GM23338 (cell line): Measurements from ENCODE around the gene KPNA4. TPM values are rescaled to one million over a fixed set of nuclear protein-coding genes. Genes with fewer than 3 reads are reported as not detected.

Experiments
- ATAC-seq: fragments of 200-7000 bp; cut with Tn5 transposase; 3 replicates; pipeline ENCODE4 v1.9.1; 2020
- DNase-seq: peaks from one replicate; pipeline ENCODE4 v3.0.0-alpha.2; 2015; ENCODE audit warnings: low spot score
- H2AFZ ChIP-seq: fragments of 200-600 bp; sonication (generic); 2 replicates; pipeline ENCODE4 v1.8.0; 2016; ENCODE audit warnings: antibody characterized with exemption, mild to moderate bottlenecking, moderate library complexity
- H3F3A ChIP-seq: fragments of 200-600 bp; sonication (generic); replicated peaks from 2 replicates; pipeline ENCODE4 v1.8.0; 2017; ENCODE audit warnings: antibody characterized with exemption, mixed run types, low read depth
- H3K27ac ChIP-seq: fragments of 200-600 bp; sonication (generic); 2 replicates; pipeline ENCODE4 v1.6.1; 2016; ENCODE audit warnings: low read depth
- H3K27me3 ChIP-seq: fragments of 200-600 bp; sonication (generic); 2 replicates; pipeline ENCODE4 v1.8.0; 2016; ENCODE audit warnings: mild to moderate bottlenecking, mixed run types, moderate library complexity; ENCODE audit not compliant: insufficient read depth
- H3K36me3 ChIP-seq: fragments of 200-600 bp; sonication (generic); 2 replicates; pipeline ENCODE4 v1.8.0; 2016; ENCODE audit warnings: mild to moderate bottlenecking; ENCODE audit not compliant: insufficient read depth
- H3K4me1 ChIP-seq: fragments of 200-600 bp; sonication (generic); 2 replicates; pipeline ENCODE4 v1.8.0; 2016; ENCODE audit warnings: mild to moderate bottlenecking, moderate library complexity; ENCODE audit not compliant: insufficient read depth
- H3K4me2 ChIP-seq: fragments of 200-600 bp; sonication (generic); 2 replicates; pipeline ENCODE4 v1.7.1; 2017; ENCODE audit warnings: mixed run types
- H3K4me3 ChIP-seq: fragments of 200-600 bp; sonication (generic); 2 replicates; pipeline ENCODE4 v1.6.1; 2016; ENCODE audit warnings: mixed run types
- H3K79me2 ChIP-seq: fragments of 200-600 bp; sonication (generic); replicated peaks from 2 replicates; pipeline ENCODE4 v1.8.0; 2017; ENCODE audit warnings: mild to moderate bottlenecking; ENCODE audit not compliant: insufficient read depth
- H3K9me2 ChIP-seq: fragments of 200-600 bp; sonication (generic); 2 replicates; pipeline ENCODE4 v1.8.0; 2017; ENCODE audit not compliant: insufficient read depth
- H4K20me1 ChIP-seq: fragments of 200-600 bp; sonication (generic); replicated peaks from 2 replicates; pipeline ENCODE4 v1.8.0; 2017; ENCODE audit warnings: mild to moderate bottlenecking; ENCODE audit not compliant: insufficient read depth
- H3K27ac Mint-ChIP-seq: 2 replicates; pipeline ENCODE4 v1.8.0; 2020; ENCODE audit warnings: inconsistent platforms, mild to moderate bottlenecking, moderate library complexity, mixed read lengths
- H3K27me3 Mint-ChIP-seq: 3 replicates; pipeline ENCODE4 v1.8.0; 2022; ENCODE audit warnings: low read depth, mild to moderate bottlenecking, moderate library complexity, mixed read lengths, inconsistent platforms; ENCODE audit not compliant: insufficient read depth, poor library complexity
- H3K36me3 Mint-ChIP-seq: 3 replicates; pipeline ENCODE4 v1.8.0; 2021; ENCODE audit warnings: low read depth, mild to moderate bottlenecking, inconsistent platforms, moderate library complexity, mixed read lengths
- H3K4me1 Mint-ChIP-seq: 3 replicates; pipeline ENCODE4 v1.8.0; 2020; ENCODE audit warnings: mild to moderate bottlenecking, inconsistent platforms, mixed read lengths
- H3K4me3 Mint-ChIP-seq: 3 replicates; pipeline ENCODE4 v1.8.0; 2021; ENCODE audit warnings: moderate library complexity, mild to moderate bottlenecking, inconsistent platforms, mixed read lengths
- H3K9me3 Mint-ChIP-seq: 3 replicates; pipeline ENCODE4 v1.8.0; 2020; ENCODE audit warnings: moderate library complexity, mild to moderate bottlenecking, inconsistent platforms, mixed read lengths
- CTCF ChIP-seq, 2 experiments: fragments of 200-600 bp in 1 of 2; sonication (generic) in 1 of 2; conservative IDR thresholded peaks; 2 replicates each; pipeline versions ENCODE4 v1.5.1 to v1.6.1; 2016 to 2017; ENCODE audit warnings: antibody characterized with exemption in 2 of 2, low read depth in 2 of 2, mild to moderate bottlenecking in 2 of 2, moderate library complexity in 1 of 2
- ETS1 ChIP-seq: IDR thresholded peaks from 2 replicates; pipeline ENCODE4 v1.6.1; 2016; ENCODE audit warnings: antibody characterized with exemption
- EZH2 ChIP-seq: fragments of 200-600 bp; sonication (generic); IDR thresholded peaks from one replicate; pipeline ENCODE4 v1.8.0; 2017; ENCODE audit warnings: antibody characterized with exemption, mild to moderate bottlenecking, low read depth; ENCODE audit not compliant: unreplicated experiment
- POLR2AphosphoS5 ChIP-seq: IDR thresholded peaks from 2 replicates; pipeline ENCODE4 v1.6.1; 2016; ENCODE audit warnings: antibody characterized with exemption, low read depth
- STAT1 ChIP-seq: IDR thresholded peaks from one replicate; pipeline ENCODE4 v1.6.1; 2016; ENCODE audit warnings: antibody characterized with exemption; ENCODE audit not compliant: unreplicated experiment
- ZNF114 ChIP-seq: fragments of 250-450 bp; sonication (Bioruptor Pico); IDR thresholded peaks from 2 replicates; pipeline ENCODE4 v1.5.0; 2020; ENCODE audit warnings: mild to moderate bottlenecking, moderate library complexity
- ZNF462 ChIP-seq: fragments of 250-450 bp; sonication (Bioruptor Pico); IDR thresholded peaks from 2 replicates; pipeline ENCODE4 v1.5.0; 2020; ENCODE audit warnings: mild to moderate bottlenecking, moderate library complexity
- polyA plus RNA-seq: library from polyadenylated mRNA; unstranded; fragments of >200 nt; fragmentation: Nextera tagmentation; extraction: Ambion mirVana; gene quantifications from 2 replicates; pipeline ENCODE4 v1.2.1, GENCODE V29; 2016
- total RNA-seq: library from RNA; depleted of rRNA; stranded (reverse); fragments of >200 nt; shearing (Covaris generic); gene quantifications from 2 replicates; pipeline ENCODE4 v1.2.3, GENCODE V29; 2014

The KPNA4 gene
- total and polyA plus RNA-seq, 2 experiments from 2014 or later, result 17.8 to 36.2 TPM

- no peak for TF ChIP-seq ZNF462 (CRISPR knock-in tag)
- TF ChIP-seq STAT1, result no peak
- no peak for TF ChIP-seq ZNF114 (CRISPR knock-in tag)
These were observed 101.0 kb downstream of the KPNA4 start (continued) for GRCh38 chr3:160464321-160464720.

- no peaks in the 10 kb centered on the region; the same call in 1 of the 2 replicates for H3K27me3 ChIP-seq
- H4K20me1 ChIP-seq, result no peaks in the 10 kb centered on the region; the same call in 1 of the 2 replicates
- TF ChIP-seq CTCF (conservative IDR thresholded peaks at IDR 0.05; ENCODE audit: low read depth in 2 of 2), result no peak
- TF ChIP-seq EZH2, result no peak
- no peak for TF ChIP-seq ETS1
- no peak for TF ChIP-seq POLR2AphosphoS5
- TF ChIP-seq ZNF114 (CRISPR knock-in tag), result no peak
These were observed 105.3 kb downstream of the KPNA4 start for GRCh38 chr3:160460033-160460432.

More at GRCh38 chr3:160460033-160460432, 105.3 kb downstream of the KPNA4 start:
- no peaks in the 10 kb centered on the region for H3K9me2 ChIP-seq
- no peaks in the 10 kb centered on the region for H3F3A ChIP-seq
- H3K27ac Mint-ChIP-seq, result no peak overlapping the region
- H3K4me1 Mint-ChIP-seq, result peaks cover 4% of the 10 kb centered on the region
- H3K36me3 Mint-ChIP-seq, result no peaks in the 10 kb centered on the region; the same call in 2 of the 3 replicates
- ATAC-seq (no peak), DNase-seq (no peak)
- H3K4me2 ChIP-seq, result no peak overlapping the region
- H3K27ac ChIP-seq, result no peak overlapping the region
- H3K36me3 ChIP-seq, result no peaks in the 10 kb centered on the region
- no peak overlapping the region for H3K4me3 ChIP-seq
- H3K4me1 ChIP-seq, result no peaks in the 10 kb centered on the region
- no peaks in the 10 kb centered on the region for H3K27me3 Mint-ChIP-seq
- no peak overlapping the region for H3K4me3 Mint-ChIP-seq
- H3K9me3 Mint-ChIP-seq, result peaks cover 12% of the 10 kb centered on the region
- H2AFZ ChIP-seq, result no peak overlapping the region
- no peaks in the 10 kb centered on the region for H3K79me2 ChIP-seq
